Stimulated activated CD8-positive, alpha-beta memory T cell treated with anti-CD3 and anti-CD28 coated beads, Interleukin-12 subunit alpha, Interleukin-12 subunit beta, amount 100 ng/mL, for 24 hours (primary cell): Measurements from ENCODE around the gene LAMA3.

Source experiments
- DNase-seq: peaks from one replicate; pipeline ENCODE4 v3.0.0-alpha.2; 2020; ENCODE audit errors: extremely low read depth

LAMA3 gene

GRCh38 chr18:23824240-23824639, 135.0 kb downstream of the LAMA3 start:
- DNase-seq, result no peak

GRCh38 chr18:23824669-23825068, 135.4 kb downstream of the LAMA3 start:
- no peak for DNase-seq

GRCh38 chr18:23825496-23825895, 136.2 kb downstream of the LAMA3 start:
- no peak for DNase-seq

- no peak for DNase-seq
These were observed 136.7 kb downstream of the LAMA3 start for GRCh38 chr18:23825978-23826405.

GRCh38 chr18:23826850-23827620, 137.8 kb downstream of the LAMA3 start:
- DNase-seq, result no peak

GRCh38 chr18:23827681-23828080, 138.4 kb downstream of the LAMA3 start:
- DNase-seq, result no peak

GRCh38 chr18:23828426-23828825, 139.2 kb downstream of the LAMA3 start:
- no peak for DNase-seq

GRCh38 chr18:23832911-23833310, 143.7 kb downstream of the LAMA3 start:
- DNase-seq, result no peak

- DNase-seq, result no peak
These were observed 144.5 kb downstream of the LAMA3 start for GRCh38 chr18:23833714-23834113.

GRCh38 chr18:23835091-23835490, 145.8 kb downstream of the LAMA3 start:
- no peak for DNase-seq

GRCh38 chr18:23835506-23835905, 146.3 kb downstream of the LAMA3 start:
- no peak for DNase-seq

- DNase-seq, result no peak
These were observed 148.3 kb downstream of the LAMA3 start for GRCh38 chr18:23837591-23837990.

- no peak for DNase-seq
These were observed 149.0 kb downstream of the LAMA3 start for GRCh38 chr18:23838233-23838632.

GRCh38 chr18:23838801-23839366, 149.6 kb downstream of the LAMA3 start:
- DNase-seq, result no peak

- DNase-seq, result no peak
These were observed 153.1 kb downstream of the LAMA3 start for GRCh38 chr18:23842305-23842704.

- DNase-seq, result no peak
These were observed 155.9 kb downstream of the LAMA3 start for GRCh38 chr18:23844991-23845680.

- no peak for DNase-seq
These were observed 156.9 kb downstream of the LAMA3 start for GRCh38 chr18:23845988-23846630.

- no peak for DNase-seq
These were observed 158.2 kb downstream of the LAMA3 start for GRCh38 chr18:23847321-23847986.

GRCh38 chr18:23849141-23849540, 159.9 kb downstream of the LAMA3 start:
- no peak for DNase-seq

- DNase-seq, result no peak
These were observed 161.0 kb downstream of the LAMA3 start for GRCh38 chr18:23850215-23850614.

GRCh38 chr18:23851470-23852002, 162.3 kb downstream of the LAMA3 start:
- DNase-seq, result no peak
